ENCODE data around the gene UGCG. TPM values are rescaled to one million over a fixed set of nuclear protein-coding genes. Genes with fewer than 3 reads are reported as not detected.

The UGCG gene
- total RNA-seq, 2 experiments from 2014 or later, result 42.1 to 44.0 TPM

DNA sequence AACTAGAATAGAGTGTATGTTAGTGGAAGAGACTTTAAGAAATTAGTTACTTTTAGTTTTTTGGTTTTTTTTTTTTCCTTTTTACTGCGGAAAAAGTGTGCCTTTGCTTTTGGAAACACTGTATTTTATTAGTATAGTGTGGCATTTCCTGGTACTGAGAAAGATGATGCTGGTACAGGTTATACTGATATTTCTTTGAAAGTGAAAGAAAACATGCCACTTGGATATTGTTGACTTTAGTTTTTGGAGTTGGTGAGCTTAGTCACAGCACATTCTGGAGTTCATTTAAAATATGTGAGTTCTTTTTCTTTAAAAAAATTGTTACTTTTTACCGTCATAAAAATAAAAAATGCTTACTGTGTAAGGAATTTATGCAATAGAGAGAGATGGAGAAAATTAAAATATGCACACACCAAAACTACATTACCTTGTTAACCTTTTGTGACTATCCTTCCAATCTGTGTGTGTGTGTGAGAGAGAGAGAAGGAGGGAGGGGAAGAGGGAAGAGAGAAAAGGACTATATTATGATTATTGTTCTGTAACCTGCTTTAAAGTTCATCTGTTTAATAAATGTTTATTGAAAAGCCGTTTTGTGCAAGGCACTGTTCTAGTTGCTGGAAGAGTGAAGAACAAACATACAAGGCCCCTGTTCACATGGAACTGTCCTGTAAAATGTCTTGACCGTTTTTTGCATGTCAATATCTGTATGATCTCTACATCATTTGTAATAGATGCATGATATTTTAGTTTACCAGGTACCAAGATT, 1.9 kb downstream of the UGCG start:
- peaks cover 5% of the 10 kb centered on the region for H3K36me3 Mint-ChIP-seq (ENCODE audit: low read depth)
- H3K27me3 Mint-ChIP-seq, result no peaks in the 10 kb centered on the region
- no peak for TF ChIP-seq CTCF (IDR thresholded peaks at IDR 0.05)
- H3K4me3 ChIP-seq (ENCODE audit: low read length), result peak overlapping the region; percentile 88
- no peaks in the 10 kb centered on the region for H3K9me3 ChIP-seq (ENCODE audit: control insufficient read depth in 1 of 2, insufficient read depth in 1 of 2, low read length in 2 of 2)
- H3K36me3 ChIP-seq (ENCODE audit: insufficient read depth, low read length), result no peaks in the 10 kb centered on the region
- DNase-seq, result peak in 1 of 14 experiments; percentile 58
- ATAC-seq (ENCODE audit: poor library complexity), result no peak
- ChIA-PET POLR2A (interaction anchor here (0.6 to 3.5 kb wide), 6 partner anchors 11 to 205 kb away, joined by 3 to 37 read pairs (median 8); no protein-coding TSS in a partner anchor), CTCF (interaction anchor here (1.7 kb wide), 1 partner anchor 28 kb away, joined by 4 read pairs; no protein-coding TSS in a partner anchor)
- H3K4me3 Mint-ChIP-seq, result no peak overlapping the region
- H3K27me3 ChIP-seq (ENCODE audit: control insufficient read depth in 1 of 2, insufficient read depth in 2 of 2, low read length in 2 of 2), result no peaks in the 10 kb centered on the region
- intact Hi-C loops (cut with DNase I, micrococcal nuclease), result loop anchor here (2.0 to 10.0 kb wide), 7 partner anchors 14 to 856 kb away; partner anchors contain the start of genes DNAJC25 (in 1 of the 2), HSDL2 (in 1 of the 2), PTBP3 (in 1 of the 2) and SNX30 (in 1 of the 2)
- H3K27ac Mint-ChIP-seq, result no peak overlapping the region
- peaks cover 15% of the 10 kb centered on the region for H3K4me1 Mint-ChIP-seq (ENCODE audit: low read depth)
- H3K4me1 ChIP-seq (ENCODE audit: insufficient read depth, low read length), result peaks cover 29% of the 10 kb centered on the region
- no peak overlapping the region for H3K27ac ChIP-seq (ENCODE audit: low read depth in 1 of 2, low read length in 2 of 2)
- H3K9me3 Mint-ChIP-seq, result no peaks in the 10 kb centered on the region

- DNase-seq (no peak), ATAC-seq (ENCODE audit: poor library complexity) (no peak)
- Histone ChIP-seq H3K4me3 (ENCODE audit: low read length) (no peak overlapping the region), H3K27me3 (ENCODE audit: control insufficient read depth in 1 of 2, insufficient read depth in 2 of 2, low read length in 2 of 2) (no peaks in the 10 kb centered on the region), H3K27ac (ENCODE audit: low read depth in 1 of 2, low read length in 2 of 2) (no peak overlapping the region), H3K9me3 (ENCODE audit: control insufficient read depth in 1 of 2, insufficient read depth in 1 of 2, low read length in 2 of 2) (no peaks in the 10 kb centered on the region), H3K4me1 (ENCODE audit: insufficient read depth, low read length) (peaks cover 43% of the 10 kb centered on the region), H3K36me3 (ENCODE audit: insufficient read depth, low read length) (no peaks in the 10 kb centered on the region)
- ChIA-PET CTCF (no interaction called here), POLR2A (interaction anchor here (0.6 to 1.0 kb wide), 3 partner anchors 17 to 38 kb away, joined by 3 to 7 read pairs (median 3); no protein-coding TSS in a partner anchor)
- H3K27ac Mint-ChIP-seq, result no peak overlapping the region
- H3K4me1 Mint-ChIP-seq (ENCODE audit: low read depth), result peaks cover 24% of the 10 kb centered on the region
- intact Hi-C loops (cut with DNase I, micrococcal nuclease), result loop anchor here in 1 of 2 experiments (5.0 kb wide), 1 partner anchor 172 kb away; no protein-coding TSS in a partner anchor
- TF ChIP-seq CTCF (IDR thresholded peaks at IDR 0.05), result no peak
- H3K36me3 Mint-ChIP-seq (ENCODE audit: low read depth), result peaks cover 5% of the 10 kb centered on the region
- no peaks in the 10 kb centered on the region for H3K27me3 Mint-ChIP-seq
- H3K4me3 Mint-ChIP-seq, result peak overlapping the region; percentile 55
- H3K9me3 Mint-ChIP-seq, result no peaks in the 10 kb centered on the region
Observed at GRCh38 chr9:111900151-111900857, 3.7 kb downstream of the UGCG start.

DNA sequence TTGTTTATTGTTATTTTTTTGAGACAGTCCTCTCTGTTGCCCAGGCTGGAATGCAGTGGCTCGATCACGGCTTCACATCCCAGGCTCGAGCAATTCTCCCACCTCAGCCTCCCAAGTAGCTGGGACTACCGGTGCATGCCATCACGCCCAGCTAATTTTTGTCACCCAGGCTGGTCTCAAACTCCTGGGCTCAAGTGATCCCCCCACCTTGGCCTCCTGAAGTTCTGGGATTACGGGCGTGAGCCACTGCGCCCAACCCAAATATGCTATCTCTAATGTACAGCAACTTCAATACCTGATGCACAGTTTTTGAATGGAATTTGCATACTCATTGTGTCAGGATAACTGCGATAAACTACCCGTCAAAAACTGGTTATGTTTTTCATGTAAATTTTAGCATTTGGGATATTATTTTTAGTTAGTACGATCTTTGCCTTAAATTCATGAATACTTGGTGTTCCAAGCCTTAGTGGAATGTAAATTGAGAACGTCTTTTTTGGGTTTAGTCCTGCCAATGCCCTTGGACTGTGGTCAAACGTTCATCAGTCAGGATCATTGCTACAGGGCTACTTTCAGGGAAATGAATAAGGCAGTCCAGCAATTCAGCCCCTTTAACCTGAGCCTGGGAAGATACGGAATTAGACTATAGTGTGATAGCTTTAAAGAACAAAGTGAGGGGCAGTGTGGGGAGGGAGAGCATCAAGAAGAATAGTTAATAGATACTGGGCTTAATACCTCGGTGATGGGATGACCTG, 4.4 kb downstream of the UGCG start:
- Histone ChIP-seq H3K4me1 (ENCODE audit: insufficient read depth, low read length) (peaks cover 41% of the 10 kb centered on the region), H3K4me3 (ENCODE audit: low read length) (no peak overlapping the region), H3K27me3 (ENCODE audit: control insufficient read depth in 1 of 2, insufficient read depth in 2 of 2, low read length in 2 of 2) (no peaks in the 10 kb centered on the region), H3K9me3 (ENCODE audit: control insufficient read depth in 1 of 2, insufficient read depth in 1 of 2, low read length in 2 of 2) (no peaks in the 10 kb centered on the region), H3K36me3 (ENCODE audit: insufficient read depth, low read length) (no peaks in the 10 kb centered on the region), H3K27ac (ENCODE audit: low read depth in 1 of 2, low read length in 2 of 2) (no peak overlapping the region)
- TF ChIP-seq CTCF (IDR thresholded peaks at IDR 0.05), result no peak
- Mint-ChIP-seq H3K4me3 (no peak overlapping the region), H3K4me1 (ENCODE audit: low read depth) (peaks cover 24% of the 10 kb centered on the region), H3K27me3 (no peaks in the 10 kb centered on the region), H3K27ac (no peak overlapping the region), H3K36me3 (ENCODE audit: low read depth) (peaks cover 3% of the 10 kb centered on the region), H3K9me3 (no peaks in the 10 kb centered on the region)
- intact Hi-C loops (cut with DNase I, micrococcal nuclease), result loop anchor here in 1 of 2 experiments (5.0 kb wide), 1 partner anchor 171 kb away; no protein-coding TSS in a partner anchor
- ATAC-seq (ENCODE audit: poor library complexity) (no peak), DNase-seq (no peak)
- CTCF ChIA-PET, result no interaction called here
- POLR2A ChIA-PET, result interaction anchor here (0.9 kb wide), 1 partner anchor 25 kb away, joined by 3 read pairs; no protein-coding TSS in a partner anchor
